Body of pancreas (tissue), 4 donors: Measurements from ENCODE around the gene NEGR1. TPM values are rescaled to one million over a fixed set of nuclear protein-coding genes. Genes with fewer than 3 reads are reported as not detected.

Experiments
- ATAC-seq: fragments of 150-250 bp; one replicate; pipeline ENCODE4 v1.9.1; 2016
- DNase-seq, 4 donors: peaks; one replicate each; pipeline ENCODE4 v3.0.0-alpha.2; 2019
- H3K27ac ChIP-seq, 4 donors: fragments of 200-600 bp; sonication (generic); 1 replicate in 3 of 4; 2 replicates in 1 of 4; pipeline versions ENCODE4 v1.5.1 to v1.6.1; 2016 to 2019; ENCODE audit warnings: mild to moderate bottlenecking in 1 of 4, mixed read lengths in 1 of 4, moderate library complexity in 1 of 4
- H3K27me3 ChIP-seq, 2 donors: fragments of 200-600 bp; sonication (generic); one replicate each; pipeline ENCODE4 v1.6.0; 2016; ENCODE audit warnings: mild to moderate bottlenecking in 1 of 2
- H3K36me3 ChIP-seq, 2 donors: fragments of 200-600 bp; sonication (generic); replicated peaks in 1 of 2; 2 replicates each; pipeline ENCODE4 v1.5.1; 2016; ENCODE audit warnings: low read depth in 2 of 2; ENCODE audit not compliant: insufficient read depth in 1 of 2
- H3K4me1 ChIP-seq: fragments of 200-600 bp; sonication (generic); one replicate; pipeline ENCODE4 v1.6.0; 2016
- H3K4me3 ChIP-seq, 2 donors: fragments of 200-600 bp; sonication (generic); 1 replicate in 1 of 2; 2 replicates in 1 of 2; pipeline ENCODE4 v1.5.1; 2016 to 2019
- H3K9me3 ChIP-seq, 3 donors: fragments of 200-600 bp; sonication (generic); 1 replicate in 2 of 3; 2 replicates in 1 of 3; pipeline ENCODE4 v1.5.1; 2016
- CTCF ChIP-seq, 7 experiments: fragments of 450-650 bp in 4 of 7; fragments of 200-600 bp in 3 of 7; sonication (generic) in 3 of 7; IDR thresholded peaks; one replicate each; pipeline ENCODE4 v1.5.1; 2016 to 2019; ENCODE audit warnings: antibody characterized with exemption in 7 of 7
- POLR2A ChIP-seq, 3 donors: fragments of 450-650 bp; IDR thresholded peaks; one replicate each; pipeline ENCODE4 v1.6.1; 2016; ENCODE audit warnings: antibody characterized with exemption in 3 of 3, mild to moderate bottlenecking in 2 of 3
- WGBS, 2 donors: methylation state at CpG; one replicate each; pipeline ENCODE4 v1.1.5; 2017; 5-methylcytosine and 5-hydroxymethylcytosine counted together
- intact Hi-C: fragments of 100-400 bp; cut with DNase I; formaldehyde crosslinking; loops from one replicate; pipeline ENCODE4 v1.15.1; 2023
- total RNA-seq, 2 donors: library from RNA; depleted of rRNA; stranded (reverse); fragments of >200 nt; gene quantifications; one replicate each; pipeline ENCODE4 v1.1.0, GENCODE V29; 2016

NEGR1 gene
- total RNA-seq, 2 donors from 2014 or later: 6.3 to 9.6 TPM

GRCh38 chr1:71829346-71829745 is 453.0 kb downstream of the NEGR1 start:
- Histone ChIP-seq H3K27me3 (no peaks in the 10 kb centered on the region), H3K27ac (no peak overlapping the region), H3K4me3 (no peak overlapping the region), H3K4me1 (peaks cover 14% of the 10 kb centered on the region), H3K36me3 (no peaks in the 10 kb centered on the region), H3K9me3 (no peaks in the 10 kb centered on the region)
- DNase-seq (no peak), ATAC-seq (no peak)
- WGBS, 2 donors: 88 to 92% methylated on average over 8 of the region's 8 CpGs
- no peak for TF ChIP-seq POLR2A (IDR thresholded peaks at IDR 0.05)
- no peak for TF ChIP-seq CTCF (IDR thresholded peaks at IDR 0.05)
- intact Hi-C loops: no loop called here

GRCh38 chr1:71828431-71829012 is 453.8 kb downstream of the NEGR1 start:
- no peak for TF ChIP-seq POLR2A (IDR thresholded peaks at IDR 0.05)
- TF ChIP-seq CTCF (IDR thresholded peaks at IDR 0.05): no peak
- Histone ChIP-seq H3K4me1 (peaks cover 10% of the 10 kb centered on the region), H3K9me3 (no peaks in the 10 kb centered on the region), H3K36me3 (no peaks in the 10 kb centered on the region), H3K4me3 (no peak overlapping the region), H3K27me3 (no peaks in the 10 kb centered on the region), H3K27ac (no peak overlapping the region)
- ATAC-seq: peak; percentile 35
- DNase-seq: peak in 1 of 4 donors; percentile 10
- WGBS, 2 donors: 38 to 42% methylated on average over 3 of the region's 3 CpGs
- intact Hi-C loops: no loop called here

- Histone ChIP-seq H3K4me1 (peaks cover 11% of the 10 kb centered on the region), H3K9me3 (no peaks in the 10 kb centered on the region), H3K27ac (no peak overlapping the region), H3K36me3 (no peaks in the 10 kb centered on the region), H3K4me3 (no peak overlapping the region), H3K27me3 (no peaks in the 10 kb centered on the region)
- no peak for ATAC-seq
- intact Hi-C loops: no loop called here
- no peak for DNase-seq
- TF ChIP-seq POLR2A (IDR thresholded peaks at IDR 0.05) (no peak), CTCF (IDR thresholded peaks at IDR 0.05) (no peak)
- 25 to 32% methylated on average over 4 of the region's 4 CpGs for WGBS, 2 donors
Measured at GRCh38 chr1:71823708-71824305, 458.5 kb downstream of the NEGR1 start.

GRCh38 chr1:71817028-71817427 is 465.3 kb downstream of the NEGR1 start:
- ATAC-seq (no peak), DNase-seq (no peak)
- intact Hi-C loops: no loop called here
- Histone ChIP-seq H3K27me3 (no peaks in the 10 kb centered on the region), H3K9me3 (no peaks in the 10 kb centered on the region), H3K27ac (no peak overlapping the region), H3K36me3 (no peaks in the 10 kb centered on the region), H3K4me3 (no peak overlapping the region), H3K4me1 (no peaks in the 10 kb centered on the region)
- WGBS, 2 donors: 60 to 64% methylated on average over 4 of the region's 4 CpGs
- TF ChIP-seq CTCF (IDR thresholded peaks at IDR 0.05): no peak
- no peak for TF ChIP-seq POLR2A (IDR thresholded peaks at IDR 0.05)

- no peak for ATAC-seq
Measured at GRCh38 chr1:71809085-71809484, 473.3 kb downstream of the NEGR1 start.

More at GRCh38 chr1:71809085-71809484, 473.3 kb downstream of the NEGR1 start:
- H3K4me3 ChIP-seq: no peak overlapping the region
- no peak overlapping the region for H3K27ac ChIP-seq
- H3K27me3 ChIP-seq: no peaks in the 10 kb centered on the region
- H3K4me1 ChIP-seq: no peaks in the 10 kb centered on the region
- TF ChIP-seq CTCF (IDR thresholded peaks at IDR 0.05) (no peak), POLR2A (IDR thresholded peaks at IDR 0.05) (no peak)
- no peaks in the 10 kb centered on the region for H3K36me3 ChIP-seq
- 41 to 42% methylated on average over 3 of the region's 3 CpGs for WGBS, 2 donors
- intact Hi-C loops: no loop called here
- H3K9me3 ChIP-seq: no peaks in the 10 kb centered on the region
- no peak for DNase-seq
